ENCODE results near the gene HNRNPM. TPM values are rescaled to one million over a fixed set of nuclear protein-coding genes. Genes with fewer than 3 reads are reported as not detected.

Gene HNRNPM
- total and polyA plus RNA-seq, 2 donors (not counting 1 experiment from before 2014, with no cell fraction given) = 137 to 221 TPM

GRCh38 chr19:8459095-8459494 is 14.3 kb downstream of the HNRNPM start:
- Mint-ChIP-seq H3K4me3 (no peak overlapping the region), H3K27ac (no peak overlapping the region), H3K4me1 (peaks cover 74% of the 10 kb centered on the region), H3K9me3 (ENCODE audit: insufficient read depth) (no peaks in the 10 kb centered on the region), H3K27me3 (no peaks in the 10 kb centered on the region)
- DNase-seq (no peak), ATAC-seq (ENCODE audit: low read depth) (no peak)
- WGBS (ENCODE audit: insufficient coverage) = 82% methylated on average over 5 of the region's 7 CpGs
- no peaks in the 10 kb centered on the region for H3K27me3 ChIP-seq (replicated peaks in 1 of 4; ENCODE audit: control extremely low read depth in 1 of 4, control insufficient read depth in 3 of 4, insufficient read depth in 4 of 4, low read length in 3 of 4)
- no peaks in the 10 kb centered on the region for H3K9me3 ChIP-seq (ENCODE audit: control extremely low read depth in 1 of 3, control insufficient read depth in 2 of 3, insufficient read depth in 1 of 3, low read length in 2 of 3)
- peaks cover 100% of the 10 kb centered on the region for H3K79me2 ChIP-seq (ENCODE audit: control insufficient read depth, insufficient read depth, low read length)
- POLR2A ChIA-PET = interaction anchor here (1.1 kb wide), 1 partner anchor 55 kb away, joined by 4 read pairs; the partner anchor contains the start of gene ZNF414
- no peak overlapping the region for H3K27ac ChIP-seq (ENCODE audit: low read length in 2 of 2)
- H3K4me1 ChIP-seq (ENCODE audit: control insufficient read depth in 2 of 2, insufficient read depth in 2 of 2, low read length in 2 of 2) = peaks cover 22 to 23% of the 10 kb centered on the region in 2 donors
- H3K4me2 ChIP-seq (replicated peaks; ENCODE audit: low read depth, low read length, poor library complexity, severe bottlenecking) = no peak overlapping the region
- H2AFZ ChIP-seq (ENCODE audit: insufficient read depth, low read depth, low read length, poor library complexity, severe bottlenecking) = no peak overlapping the region
- CTCF ChIA-PET = interaction anchor here (0.8 kb wide), 1 partner anchor 9 kb away, joined by 4 read pairs; no protein-coding TSS in a partner anchor
- H3K9ac ChIP-seq (ENCODE audit: low read length) = no peak overlapping the region
- H4K20me1 ChIP-seq (ENCODE audit: control insufficient read depth, insufficient read depth, low read length, poor library complexity, severe bottlenecking) = peaks cover 98% of the 10 kb centered on the region
- no peak overlapping the region for H3K4me3 ChIP-seq (ENCODE audit: control extremely low read depth in 1 of 5, extremely low read depth in 1 of 5, insufficient read depth in 1 of 5, low read depth in 2 of 5, low read length in 4 of 5)
- peaks cover 2 to 77% of the 10 kb centered on the region in 2 experiments for H3K36me3 ChIP-seq (replicated peaks in 1 of 2; ENCODE audit: control extremely low read depth in 1 of 2, control insufficient read depth in 1 of 2, extremely low read depth in 1 of 2, insufficient read depth in 2 of 2, low read length in 1 of 2)
- intact Hi-C loops (cut with micrococcal nuclease) = no loop called here
- TF ChIP-seq CTCF (IDR thresholded peaks at IDR 0.05) (no peak), EZH2 (IDR thresholded peaks at IDR 0.05; ENCODE audit: borderline replicate concordance, insufficient read depth, low read depth, low read length, poor library complexity, severe bottlenecking) (no peak)

- ATAC-seq (ENCODE audit: low read depth) (no peak), DNase-seq (no peak)
- Histone ChIP-seq H3K27ac (ENCODE audit: low read length in 2 of 2) (no peak overlapping the region), H3K27me3 (replicated peaks in 1 of 4; ENCODE audit: control extremely low read depth in 1 of 4, control insufficient read depth in 3 of 4, insufficient read depth in 4 of 4, low read length in 3 of 4) (no peaks in the 10 kb centered on the region), H3K9ac (ENCODE audit: low read length) (no peak overlapping the region), H3K9me3 (ENCODE audit: control extremely low read depth in 1 of 3, control insufficient read depth in 2 of 3, insufficient read depth in 1 of 3, low read length in 2 of 3) (no peaks in the 10 kb centered on the region), H4K20me1 (ENCODE audit: control insufficient read depth, insufficient read depth, low read length, poor library complexity, severe bottlenecking) (peaks cover 96% of the 10 kb centered on the region), H3K36me3 (replicated peaks in 1 of 2; ENCODE audit: control extremely low read depth in 1 of 2, control insufficient read depth in 1 of 2, extremely low read depth in 1 of 2, insufficient read depth in 2 of 2, low read length in 1 of 2) (peaks cover 4 to 78% of the 10 kb centered on the region in 2 experiments), H2AFZ (ENCODE audit: insufficient read depth, low read depth, low read length, poor library complexity, severe bottlenecking) (no peak overlapping the region), H3K79me2 (ENCODE audit: control insufficient read depth, insufficient read depth, low read length) (peaks cover 100% of the 10 kb centered on the region), H3K4me3 (ENCODE audit: control extremely low read depth in 1 of 5, extremely low read depth in 1 of 5, insufficient read depth in 1 of 5, low read depth in 2 of 5, low read length in 4 of 5) (no peak overlapping the region), H3K4me2 (replicated peaks; ENCODE audit: low read depth, low read length, poor library complexity, severe bottlenecking) (no peak overlapping the region), H3K4me1 (ENCODE audit: control insufficient read depth in 2 of 2, insufficient read depth in 2 of 2, low read length in 2 of 2) (peaks cover 16 to 17% of the 10 kb centered on the region in 2 donors)
- no peak overlapping the region for H3K4me3 Mint-ChIP-seq
- ChIA-PET POLR2A (interaction anchor here (1.1 kb wide), 1 partner anchor 54 kb away, joined by 4 read pairs; the partner anchor contains the start of gene ZNF414), CTCF (interaction anchor here (0.8 kb wide), 1 partner anchor 9 kb away, joined by 4 read pairs; no protein-coding TSS in a partner anchor)
- no peaks in the 10 kb centered on the region for H3K9me3 Mint-ChIP-seq (ENCODE audit: insufficient read depth)
- H3K4me1 Mint-ChIP-seq = peaks cover 68% of the 10 kb centered on the region
- WGBS (ENCODE audit: insufficient coverage) = 88% methylated on average over 1 of the region's 6 CpGs
- no peak overlapping the region for H3K27ac Mint-ChIP-seq
- intact Hi-C loops (cut with micrococcal nuclease) = no loop called here
- H3K27me3 Mint-ChIP-seq = no peaks in the 10 kb centered on the region
- no peak for TF ChIP-seq EZH2 (IDR thresholded peaks at IDR 0.05; ENCODE audit: borderline replicate concordance, insufficient read depth, low read depth, low read length, poor library complexity, severe bottlenecking)
- no peak for TF ChIP-seq CTCF (IDR thresholded peaks at IDR 0.05)
Observed at GRCh38 chr19:8459520-8460270, 14.9 kb downstream of the HNRNPM start.

Measured in B cell (primary cell).